ENCODE results near the gene SCGB3A2.
"Not testable (repeated sequence)": the region's sequence is repeated elsewhere in the genome, so short reads cannot be mapped to it uniquely, and the experiment has no call there.

Gene SCGB3A2

GRCh38 chr5:147869112-147869511 lies 9.4 kb upstream of the SCGB3A2 start:
- no peak for DNase-seq

GRCh38 chr5:147869892-147870291 lies 8.6 kb upstream of the SCGB3A2 start:
- DNase-seq, result not testable (repeated sequence)

- not testable (repeated sequence) for DNase-seq
These were observed 6.4 kb upstream of the SCGB3A2 start for GRCh38 chr5:147871980-147872549.

- DNase-seq, result not testable (repeated sequence)
These were observed 5.6 kb upstream of the SCGB3A2 start for GRCh38 chr5:147872744-147873435.

GRCh38 chr5:147874118-147874875 lies 4.2 kb upstream of the SCGB3A2 start:
- DNase-seq, result not testable (repeated sequence)

- DNase-seq, result no peak
These were observed 3.6 kb upstream of the SCGB3A2 start for GRCh38 chr5:147874910-147875367.

GRCh38 chr5:147876141-147876540 lies 2.4 kb upstream of the SCGB3A2 start:
- no peak for DNase-seq

GRCh38 chr5:147876626-147877025 lies 1.9 kb upstream of the SCGB3A2 start:
- DNase-seq, result no peak

- DNase-seq, result no peak
These were observed 1.3 kb downstream of the SCGB3A2 start for GRCh38 chr5:147879784-147880183.

GRCh38 chr5:147880487-147880886 lies 2.0 kb downstream of the SCGB3A2 start:
- no peak for DNase-seq

- DNase-seq, result no peak
These were observed 4.2 kb downstream of the SCGB3A2 start for GRCh38 chr5:147882586-147883313.

- DNase-seq, result peak; percentile 36
These were observed 8.6 kb downstream of the SCGB3A2 start for GRCh38 chr5:147887026-147887627.

- DNase-seq, result no peak
These were observed 9.4 kb downstream of the SCGB3A2 start for GRCh38 chr5:147887930-147888329.

- no peak for DNase-seq
These were observed 14.3 kb downstream of the SCGB3A2 start for GRCh38 chr5:147892696-147893296.

- DNase-seq, result no peak
These were observed 15.3 kb downstream of the SCGB3A2 start for GRCh38 chr5:147893820-147894219.

GRCh38 chr5:147895864-147896263 lies 17.4 kb downstream of the SCGB3A2 start:
- no peak for DNase-seq

GRCh38 chr5:147898875-147899401 lies 20.4 kb downstream of the SCGB3A2 start:
- DNase-seq, result no peak

- no peak for DNase-seq
These were observed 23.1 kb downstream of the SCGB3A2 start for GRCh38 chr5:147901599-147902039.

GRCh38 chr5:147902609-147903115 lies 24.2 kb downstream of the SCGB3A2 start:
- DNase-seq, result no peak

GRCh38 chr5:147904110-147904509 lies 25.6 kb downstream of the SCGB3A2 start:
- DNase-seq, result peak; percentile 52

- DNase-seq, result no peak
These were observed 28.0 kb downstream of the SCGB3A2 start, which contains the start of gene C5orf46 for GRCh38 chr5:147906326-147907095. Gene C5orf46, minus strand, starts transcription at chr5:147906538. Its CDS starts 37 bp downstream, at chr5:147906501.
